GM19452 (cell line): Measurements from ENCODE around the gene SLA2.
"Not testable (repeated sequence)": the region's sequence is repeated elsewhere in the genome, so short reads cannot be mapped to it uniquely, and the experiment has no call there.

Source experiments
- ATAC-seq: cut with Tn5 transposase; IDR thresholded peaks from one replicate; pipeline ENCODE4 v1.9.1; 2021; ENCODE audit not compliant: unreplicated experiment

SLA2 gene

GRCh38 chr20:36646678-36647077, 682 bp upstream of the SLA2 start:
- no peak for ATAC-seq

GRCh38 chr20:36645353-36645752, 643 bp downstream of the SLA2 start:
- no peak for ATAC-seq

GRCh38 chr20:36644706-36645095, 1.3 kb downstream of the SLA2 start:
- no peak for ATAC-seq

GRCh38 chr20:36644032-36644705, 1.8 kb downstream of the SLA2 start:
- no peak for ATAC-seq

- no peak for ATAC-seq
These were observed 3.9 kb downstream of the SLA2 start for GRCh38 chr20:36642136-36642535.

GRCh38 chr20:36641506-36641843, 4.5 kb downstream of the SLA2 start:
- ATAC-seq, result no peak

- ATAC-seq, result not testable (repeated sequence)
These were observed 7.1 kb downstream of the SLA2 start for GRCh38 chr20:36638876-36639400.

- ATAC-seq, result no peak
These were observed 11.7 kb downstream of the SLA2 start for GRCh38 chr20:36634342-36634741.

- no peak for ATAC-seq
These were observed 12.7 kb downstream of the SLA2 start for GRCh38 chr20:36633285-36633772.

- ATAC-seq, result no peak
These were observed 13.3 kb downstream of the SLA2 start for GRCh38 chr20:36632487-36633284.

GRCh38 chr20:36632147-36632486, 13.9 kb downstream of the SLA2 start:
- no peak for ATAC-seq

GRCh38 chr20:36631646-36632045, 14.3 kb downstream of the SLA2 start:
- ATAC-seq, result no peak

- no peak for ATAC-seq
These were observed 16.0 kb downstream of the SLA2 start for GRCh38 chr20:36629719-36630681.

GRCh38 chr20:36628076-36628475, 17.9 kb downstream of the SLA2 start:
- no peak for ATAC-seq

- ATAC-seq, result no peak
These were observed 21.1 kb downstream of the SLA2 start for GRCh38 chr20:36624944-36625324.

- no peak for ATAC-seq
These were observed 21.7 kb downstream of the SLA2 start for GRCh38 chr20:36624068-36624943.

- no peak for ATAC-seq
These were observed 22.6 kb downstream of the SLA2 start for GRCh38 chr20:36623444-36623843.

- no peak for ATAC-seq
These were observed 25.1 kb downstream of the SLA2 start for GRCh38 chr20:36620917-36621316.

GRCh38 chr20:36614781-36615557, 31.0 kb downstream of the SLA2 start:
- ATAC-seq, result no peak

- ATAC-seq, result no peak
These were observed 32.0 kb downstream of the SLA2 start for GRCh38 chr20:36613974-36614373.
